ENCODE results near the gene SPAG9.
"Not testable (repeated sequence)": the region's sequence is repeated elsewhere in the genome, so short reads cannot be mapped to it uniquely, and the experiment has no call there.

Gene SPAG9

GRCh38 chr17:51135956-51136355 lies 15.3 kb upstream of the SPAG9 start:
- no peak for DNase-seq

- DNase-seq = no peak
Measured at GRCh38 chr17:51133365-51133764, 12.7 kb upstream of the SPAG9 start.

- no peak for DNase-seq
Measured at GRCh38 chr17:51132964-51133319, 12.3 kb upstream of the SPAG9 start.

- no peak for DNase-seq
Measured at GRCh38 chr17:51128076-51128475, 7.4 kb upstream of the SPAG9 start.

GRCh38 chr17:51124640-51125503 lies 4.2 kb upstream of the SPAG9 start:
- DNase-seq = no peak

GRCh38 chr17:51122473-51123115 lies 1.9 kb upstream of the SPAG9 start:
- DNase-seq = not testable (repeated sequence)

GRCh38 chr17:51121620-51122472 lies 1.2 kb upstream of the SPAG9 start:
- peak; percentile 80 for DNase-seq

- DNase-seq = peak; percentile 65
Measured at GRCh38 chr17:51120357-51120738, 320 bp downstream of the SPAG9 start.

- DNase-seq = peak; percentile 43
Measured at GRCh38 chr17:51119415-51120356, 982 bp downstream of the SPAG9 start.

GRCh38 chr17:51118330-51119195 lies 2.1 kb downstream of the SPAG9 start:
- peak; percentile 95 for DNase-seq

GRCh38 chr17:51115179-51115578 lies 5.5 kb downstream of the SPAG9 start:
- DNase-seq = no peak

- DNase-seq = peak; percentile 64
Measured at GRCh38 chr17:51112303-51113222, 8.1 kb downstream of the SPAG9 start.

GRCh38 chr17:51107778-51108177 lies 12.9 kb downstream of the SPAG9 start:
- DNase-seq = no peak

- no peak for DNase-seq
Measured at GRCh38 chr17:51103451-51103850, 17.2 kb downstream of the SPAG9 start.

- no peak for DNase-seq
Measured at GRCh38 chr17:51103050-51103449, 17.6 kb downstream of the SPAG9 start.

- DNase-seq = no peak
Measured at GRCh38 chr17:51097708-51098446, 22.8 kb downstream of the SPAG9 start.

- no peak for DNase-seq
Measured at GRCh38 chr17:51091635-51092034, 29.0 kb downstream of the SPAG9 start.

GRCh38 chr17:51088868-51089267 lies 31.8 kb downstream of the SPAG9 start:
- DNase-seq = not testable (repeated sequence)

GRCh38 chr17:51088287-51088686 lies 32.4 kb downstream of the SPAG9 start:
- DNase-seq = no peak
